Omental fat pad (tissue), 4 donors: Measurements from ENCODE around the gene SLC47A2. TPM values are rescaled to one million over a fixed set of nuclear protein-coding genes. Genes with fewer than 3 reads are reported as not detected.

ENCODE experiments used
- ATAC-seq: fragments of 150-250 bp; one replicate; pipeline ENCODE4 v1.9.1; 2016; ENCODE audit warnings: mild to moderate bottlenecking, moderate library complexity; ENCODE audit not compliant: low FRiP score
- DNase-seq: peaks from one replicate; pipeline ENCODE4 v3.0.0-alpha.2; 2019; ENCODE audit warnings: low spot score
- CTCF ChIP-seq, 3 donors: fragments of 450-650 bp; IDR thresholded peaks; one replicate each; pipeline ENCODE4 v1.5.1; 2016 to 2017; ENCODE audit warnings: antibody characterized with exemption in 3 of 3, mild to moderate bottlenecking in 3 of 3, moderate library complexity in 2 of 3
- total RNA-seq, 4 donors: library from RNA; depleted of rRNA; stranded (reverse); fragments of >200 nt; gene quantifications; one replicate each; pipeline ENCODE4 v1.1.0, GENCODE V29; 2016

Gene SLC47A2
- total RNA-seq, 4 donors from 2014 or later: 0.28 TPM; not detected in 3

GRCh38 chr17:19752216-19753050 lies 36.0 kb upstream of the SLC47A2 start:
- DNase-seq: no peak
- no peak for ATAC-seq

GRCh38 chr17:19750835-19751234 lies 34.5 kb upstream of the SLC47A2 start:
- DNase-seq: no peak
- no peak for TF ChIP-seq CTCF (IDR thresholded peaks at IDR 0.05)
- ATAC-seq: no peak

More at GRCh38 chr17:19752216-19753050, 36.0 kb upstream of the SLC47A2 start:
- no peak for TF ChIP-seq CTCF (IDR thresholded peaks at IDR 0.05)

GRCh38 chr17:19750020-19750572 lies 33.7 kb upstream of the SLC47A2 start:
- TF ChIP-seq CTCF (IDR thresholded peaks at IDR 0.05): no peak
- ATAC-seq (no peak), DNase-seq (no peak)

- DNase-seq (no peak), ATAC-seq (no peak)
- TF ChIP-seq CTCF (IDR thresholded peaks at IDR 0.05): no peak
Observed at GRCh38 chr17:19748807-19749193, 32.4 kb upstream of the SLC47A2 start.

- no peak for DNase-seq
Observed at GRCh38 chr17:19747829-19748806, 31.7 kb upstream of the SLC47A2 start, which contains the start of gene ALDH3A1. Gene ALDH3A1 (minus strand): TSS chr17:19748298. CDS start chr17:19745129, 3,169 bp downstream.

More at GRCh38 chr17:19747829-19748806, 31.7 kb upstream of the SLC47A2 start, which contains the start of gene ALDH3A1:
- no peak for ATAC-seq
- TF ChIP-seq CTCF (IDR thresholded peaks at IDR 0.05): no peak
